DMS114 treated with DMSO at 0.1 percent for 48 hours (cell line): ENCODE data around the gene LIMS1.
"Not testable (repeated sequence)": the region's sequence is repeated elsewhere in the genome, so short reads cannot be mapped to it uniquely, and the experiment has no call there.

Experiments
- DNase-seq: peaks from one replicate; lab custom pipeline; 2025; ENCODE audit not compliant: unreplicated experiment; lab: John Stamatoyannopoulos, UW

LIMS1 gene

DNA sequence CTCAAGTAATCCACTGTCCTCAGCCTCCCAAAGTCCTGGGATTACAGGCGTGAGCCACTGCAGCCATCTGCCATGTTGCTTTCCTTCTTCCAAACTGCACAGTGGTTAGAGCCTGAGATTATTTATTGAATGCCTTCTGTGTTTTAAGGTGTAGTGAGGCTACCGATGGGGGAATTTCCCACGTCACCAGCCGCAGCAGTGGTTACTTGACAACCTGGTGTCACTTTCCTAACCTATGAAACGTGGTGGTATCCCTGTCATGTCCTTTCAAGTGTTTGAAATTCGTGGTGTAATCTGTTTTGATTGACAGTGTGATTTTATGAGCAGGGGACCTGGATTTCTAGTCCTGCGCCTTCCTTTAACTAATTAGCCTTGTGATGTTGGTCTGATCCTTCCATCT, 124.3 kb downstream of the LIMS1 start:
- not testable (repeated sequence) for DNase-seq

DNA sequence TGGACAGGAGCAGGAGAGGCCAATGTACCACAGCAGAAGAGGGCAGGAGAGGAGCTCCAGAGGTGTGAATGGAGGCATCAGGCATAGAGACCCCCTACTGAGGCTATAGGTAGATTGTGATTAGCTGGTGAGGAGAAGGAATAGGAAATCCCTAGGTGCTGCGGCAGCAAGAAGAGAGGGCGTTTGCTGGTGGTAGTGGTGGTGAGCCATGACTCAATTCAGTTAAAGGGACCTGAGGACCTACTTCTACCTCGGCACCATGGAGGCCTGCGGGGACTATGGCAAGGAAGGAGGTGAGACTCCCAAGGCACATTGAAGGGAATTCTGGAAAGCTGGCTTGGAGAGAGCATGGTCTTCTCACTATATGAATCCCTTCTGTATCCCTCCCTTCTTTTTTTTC, 127.2 kb downstream of the LIMS1 start:
- not testable (repeated sequence) for DNase-seq

DNA sequence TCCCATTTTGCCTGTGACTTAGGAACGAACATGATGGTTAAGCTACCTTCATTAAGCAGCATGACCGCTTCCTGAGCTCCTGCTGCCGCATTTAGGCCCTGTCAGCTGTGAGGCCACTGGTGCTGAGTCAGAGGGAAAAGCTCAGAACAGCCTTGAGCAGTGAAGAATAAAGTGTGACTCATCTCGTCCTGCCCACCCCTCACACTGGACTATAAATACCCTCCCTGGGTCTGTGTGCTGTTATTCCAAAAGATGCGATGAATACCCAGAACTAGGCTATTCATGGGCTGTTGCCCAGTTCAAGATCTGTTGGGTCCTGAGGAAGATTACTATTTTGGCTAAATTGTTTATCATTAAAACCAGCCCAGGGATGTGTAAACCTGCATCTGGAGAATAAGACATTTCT, 127.9 kb downstream of the LIMS1 start:
- DNase-seq = not testable (repeated sequence)

DNA sequence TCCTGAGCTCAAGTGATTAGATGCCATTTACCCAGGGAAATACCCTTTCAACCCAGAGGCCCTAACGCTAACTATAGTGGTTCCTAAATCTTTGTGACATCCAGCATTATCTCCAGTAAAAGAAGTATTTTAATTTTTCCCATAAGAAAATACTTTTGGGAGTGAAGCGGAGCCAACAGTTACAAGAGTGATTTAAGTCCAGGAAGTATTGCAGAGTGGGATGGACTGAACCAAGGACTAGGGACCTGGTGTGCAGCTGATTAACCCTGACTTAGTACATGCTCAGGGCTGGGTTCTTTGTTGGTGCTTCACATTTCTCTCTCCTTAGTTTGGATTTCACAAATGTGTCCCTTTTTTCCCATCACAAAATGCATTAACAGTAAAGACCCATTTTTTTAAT, 129.1 kb downstream of the LIMS1 start:
- DNase-seq = not testable (repeated sequence)

DNA sequence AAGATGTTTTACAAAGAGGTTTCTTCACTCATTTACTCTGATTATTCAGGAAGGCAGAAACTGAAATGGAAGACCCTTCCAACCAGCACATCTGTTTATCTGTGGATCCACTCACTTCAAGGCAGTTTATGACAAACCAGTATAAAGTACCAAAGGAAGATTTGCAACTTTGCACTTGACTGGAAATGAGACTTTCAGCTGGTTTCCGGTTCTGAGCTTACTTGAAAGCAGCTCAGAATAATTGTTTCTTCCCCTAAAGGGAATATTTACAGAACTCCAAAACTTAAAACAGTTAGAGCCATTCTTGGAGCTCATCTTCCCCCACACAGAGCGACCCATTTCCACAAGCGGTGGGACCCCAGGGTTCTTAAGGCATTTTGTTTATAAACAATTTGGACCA, 129.8 kb downstream of the LIMS1 start:
- DNase-seq = not testable (repeated sequence)

DNA sequence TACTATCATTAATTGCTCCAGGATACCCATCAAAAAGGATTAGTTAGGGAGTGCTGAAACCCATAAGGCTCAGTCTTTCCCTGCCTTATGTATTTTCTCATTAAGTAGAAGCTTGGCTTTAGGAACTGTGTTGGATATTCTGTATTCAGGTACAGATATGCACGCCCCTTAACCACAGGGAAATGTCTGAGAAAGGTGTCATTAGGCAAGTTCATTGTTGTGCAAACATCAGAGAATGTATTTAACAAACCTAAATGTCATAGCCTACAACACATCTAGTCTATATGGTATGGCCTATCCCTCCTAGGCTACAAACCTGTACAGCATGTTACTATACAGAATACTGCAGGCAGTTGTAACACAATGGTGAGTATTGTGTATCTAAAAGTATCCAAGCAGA, 130.7 kb downstream of the LIMS1 start:
- DNase-seq = not testable (repeated sequence)

DNA sequence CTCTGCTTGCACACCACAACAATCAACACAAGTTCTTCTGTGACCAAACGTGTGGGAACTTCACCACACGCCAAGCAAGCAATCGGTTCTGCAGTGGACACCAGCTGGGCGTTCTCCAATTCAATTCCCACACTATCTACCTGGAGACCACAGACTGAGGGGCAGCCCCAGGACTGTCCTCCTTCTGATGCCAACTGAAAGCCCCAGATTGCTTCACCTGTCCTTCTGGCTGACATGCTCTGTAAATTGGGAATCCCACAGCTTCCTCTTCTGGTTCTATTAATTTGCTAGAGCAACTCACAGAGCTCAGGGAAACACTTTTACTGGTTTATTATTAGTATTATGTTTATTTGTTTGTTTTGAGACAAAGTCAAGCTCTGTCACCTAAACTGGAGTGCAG, 131.7 kb downstream of the LIMS1 start:
- DNase-seq = not testable (repeated sequence)

DNA sequence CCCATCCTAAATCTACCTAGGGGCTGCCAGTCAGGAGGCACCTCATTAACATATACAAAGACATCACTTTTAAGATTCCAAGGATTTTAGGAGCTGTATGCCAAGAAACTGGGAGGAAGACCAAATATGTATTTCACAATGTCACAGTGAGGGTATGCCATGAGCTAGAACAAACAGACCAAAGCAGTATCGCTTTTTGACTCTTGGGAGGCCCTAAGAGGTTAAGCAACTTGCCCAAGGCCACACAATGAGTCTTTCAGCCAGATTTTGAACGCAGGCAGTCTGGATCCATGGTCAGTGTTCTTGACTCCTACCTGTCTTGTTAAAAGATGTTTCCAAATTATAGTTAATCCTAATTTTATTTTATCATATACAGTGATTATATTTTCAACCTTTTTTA, 132.9 kb downstream of the LIMS1 start:
- DNase-seq = not testable (repeated sequence)

DNA sequence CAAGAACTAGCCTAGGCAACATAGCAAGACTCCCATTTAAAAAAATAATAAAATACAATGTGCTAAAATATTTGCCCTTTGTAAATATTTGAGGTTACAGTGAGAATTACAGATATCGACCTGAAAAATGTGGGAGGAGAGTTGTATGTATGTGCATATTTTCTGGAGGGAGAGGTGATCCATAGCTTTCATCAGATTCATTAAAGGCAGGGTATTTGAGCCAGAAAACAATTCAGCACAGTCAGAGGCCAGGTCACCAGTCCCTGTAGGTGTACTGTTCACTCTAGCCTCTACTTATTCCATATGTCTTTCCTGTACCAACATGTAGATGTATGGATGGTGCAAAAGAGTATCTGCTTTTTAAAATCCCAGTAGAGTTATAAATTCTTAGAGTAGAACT, 136.0 kb downstream of the LIMS1 start:
- not testable (repeated sequence) for DNase-seq

DNA sequence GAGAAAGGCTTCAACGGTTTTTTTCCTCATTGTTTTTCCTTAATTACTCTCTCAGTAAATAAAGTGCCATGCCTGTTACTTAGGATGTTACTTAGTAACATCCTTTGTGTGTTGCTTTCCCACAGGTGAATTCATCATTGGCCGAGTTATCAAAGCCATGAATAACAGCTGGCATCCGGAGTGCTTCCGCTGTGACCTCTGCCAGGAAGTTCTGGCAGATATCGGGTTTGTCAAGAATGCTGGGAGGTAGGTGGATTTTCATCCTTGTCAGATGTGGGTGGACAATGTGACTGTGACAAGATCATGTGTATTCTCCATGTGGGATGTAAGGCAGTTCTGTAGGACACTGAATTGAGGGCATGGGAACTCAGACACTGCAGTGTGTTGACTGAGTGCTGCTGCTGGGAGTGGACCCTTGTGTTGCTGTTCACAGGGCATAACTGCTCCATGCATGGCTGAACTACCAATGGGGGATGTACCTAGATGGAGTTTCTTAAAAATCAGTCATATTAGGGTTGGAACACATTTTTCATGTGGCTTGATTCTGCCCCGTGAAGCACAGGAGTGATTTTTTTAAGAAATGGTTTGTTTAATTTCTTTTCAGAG, 138.0 kb downstream of the LIMS1 start:
- DNase-seq = not testable (repeated sequence)

DNA sequence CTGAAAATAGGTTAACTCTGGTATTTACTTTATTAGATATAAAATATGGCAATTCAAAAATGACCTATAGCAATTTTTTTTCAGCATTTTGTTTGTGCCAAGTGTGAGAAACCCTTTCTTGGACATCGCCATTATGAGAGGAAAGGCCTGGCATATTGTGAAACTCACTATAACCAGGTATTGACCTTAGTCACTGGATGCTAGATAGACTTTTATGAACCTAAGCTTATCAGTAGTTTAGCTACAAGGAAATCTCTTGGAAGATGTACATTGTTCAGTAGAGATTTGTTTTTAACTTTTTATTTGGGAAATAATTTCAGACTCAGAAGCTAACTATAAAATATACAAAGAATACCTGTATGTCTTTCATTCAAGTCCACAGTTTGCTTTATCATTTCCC, 142.3 kb downstream of the LIMS1 start:
- DNase-seq = not testable (repeated sequence)

DNA sequence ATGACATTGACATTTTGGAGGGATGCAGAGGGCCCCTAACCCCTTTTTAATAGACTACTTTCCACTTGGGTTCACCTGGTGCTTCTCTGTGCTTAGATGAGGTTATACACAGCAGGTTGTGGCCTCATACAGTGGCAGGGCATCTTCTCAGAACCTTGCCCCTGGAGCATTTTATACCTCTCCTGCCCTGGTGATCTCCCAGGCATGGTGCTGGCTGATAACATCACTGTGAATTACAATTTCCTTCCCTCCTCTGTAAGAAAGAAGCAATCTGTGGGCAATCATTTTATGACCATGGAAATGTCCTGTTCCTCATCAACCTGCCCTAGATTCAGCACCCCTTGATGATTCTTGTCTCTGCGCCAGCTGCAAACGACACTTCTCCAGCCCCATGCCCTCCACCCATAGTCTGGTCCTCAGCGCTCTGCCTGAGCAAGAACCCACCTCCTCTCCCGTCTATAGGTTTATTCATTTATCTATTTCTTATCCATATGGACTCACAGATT, 143.0 kb downstream of the LIMS1 start:
- not testable (repeated sequence) for DNase-seq

DNA sequence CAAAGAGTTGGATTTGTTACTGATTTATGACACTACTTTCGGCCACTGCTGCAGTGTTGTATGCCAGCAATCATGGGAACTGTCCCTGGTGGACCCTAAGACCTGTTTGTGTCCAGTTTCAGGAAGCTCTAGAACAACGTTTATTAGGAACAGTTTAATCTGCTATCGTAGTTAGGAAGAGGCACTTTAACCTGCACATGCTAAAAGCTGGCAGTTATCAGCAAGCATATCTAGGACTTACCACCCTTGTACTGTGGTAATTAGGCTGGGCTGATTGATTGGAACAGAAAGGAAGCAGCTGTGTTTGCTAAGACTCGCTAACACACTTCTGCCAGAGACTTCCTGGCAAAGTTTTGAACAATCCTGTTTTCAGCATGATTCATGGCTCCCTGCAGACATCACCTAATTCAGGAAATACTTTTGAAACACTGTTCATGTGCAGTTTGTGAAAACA, 144.0 kb downstream of the LIMS1 start:
- not testable (repeated sequence) for DNase-seq

DNA sequence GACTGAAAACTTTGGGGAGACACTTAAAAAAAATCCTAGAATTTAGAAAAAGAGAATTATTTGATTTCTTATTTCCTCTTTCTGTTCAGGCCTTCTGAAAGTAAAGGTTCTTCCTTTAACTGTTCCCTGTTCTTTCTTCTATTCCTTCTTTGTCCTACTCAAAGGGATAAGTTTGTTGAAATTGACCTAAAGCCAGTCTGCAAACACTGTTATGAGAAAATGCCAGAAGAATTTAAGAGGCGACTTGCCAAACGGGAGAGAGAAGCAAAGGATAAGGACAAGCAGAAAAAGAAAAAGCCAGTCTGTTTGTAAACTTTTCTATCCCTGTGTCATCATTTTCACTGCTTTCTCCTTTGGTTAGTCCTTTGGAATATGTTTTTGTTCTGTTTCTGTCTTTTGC, 146.5 kb downstream of the LIMS1 start:
- not testable (repeated sequence) for DNase-seq

DNA sequence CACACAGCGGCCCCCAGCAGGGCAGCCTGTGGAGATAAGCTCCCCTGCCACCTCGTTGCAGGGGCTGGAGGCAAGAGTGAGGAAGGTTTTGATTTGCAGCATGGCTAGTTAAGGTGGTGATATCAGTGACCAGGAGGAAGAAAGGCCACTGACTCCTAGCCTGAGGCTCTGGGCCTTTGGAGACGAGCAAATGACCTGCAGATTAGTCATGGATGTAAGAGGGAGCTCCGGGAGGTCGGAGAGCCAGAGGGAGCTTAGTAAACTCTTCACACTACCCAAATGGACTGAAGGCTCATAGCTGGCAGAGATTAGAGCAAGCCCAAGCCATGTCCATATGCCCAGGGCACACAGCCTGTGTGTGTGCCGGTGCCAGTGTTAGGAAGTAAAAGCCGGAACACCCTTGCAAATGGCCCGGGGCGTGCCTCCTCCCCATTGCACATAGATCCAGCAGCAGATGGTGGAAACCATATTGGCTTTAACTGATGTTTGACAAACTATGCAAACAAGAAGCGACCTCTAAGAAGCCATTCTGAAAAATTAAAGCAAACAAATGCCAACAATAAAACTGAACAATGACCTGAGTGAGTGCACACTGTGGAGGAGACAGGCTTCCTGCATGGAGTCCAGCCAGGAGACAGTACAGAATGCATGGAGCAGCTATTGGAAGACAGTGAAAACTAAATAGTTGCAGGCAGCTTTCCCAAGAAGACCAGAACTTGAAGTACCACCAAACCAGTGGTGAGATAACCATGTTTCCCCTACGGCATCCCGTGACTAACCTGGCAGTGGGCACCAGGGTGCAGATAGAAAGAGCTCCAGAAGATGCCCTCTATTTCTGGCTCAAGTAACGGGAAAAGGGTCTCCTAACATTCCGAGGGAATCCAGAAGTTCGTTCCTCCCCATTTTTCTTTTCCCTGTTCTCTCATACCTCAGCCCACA, 154.8 kb downstream of the LIMS1 start:
- DNase-seq = not testable (repeated sequence)

DNA sequence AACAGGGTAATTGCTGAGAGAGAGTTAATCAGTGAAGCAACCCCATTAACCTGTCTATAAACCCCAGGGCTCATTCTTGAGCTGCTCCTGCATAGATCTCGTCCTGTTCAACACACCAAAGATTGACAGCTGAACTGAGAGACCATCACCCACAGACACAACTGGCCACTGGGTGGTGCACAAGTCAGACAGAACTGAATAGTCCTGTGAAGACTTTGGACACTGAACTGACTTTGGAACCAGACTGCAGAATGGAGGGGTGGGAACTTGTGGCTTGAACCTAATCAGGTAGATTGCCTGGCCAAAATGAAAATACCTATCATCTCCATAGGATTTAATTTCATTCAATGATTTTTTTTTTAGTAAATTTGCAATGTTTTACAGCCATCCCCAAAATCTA, 155.7 kb downstream of the LIMS1 start:
- not testable (repeated sequence) for DNase-seq

DNA sequence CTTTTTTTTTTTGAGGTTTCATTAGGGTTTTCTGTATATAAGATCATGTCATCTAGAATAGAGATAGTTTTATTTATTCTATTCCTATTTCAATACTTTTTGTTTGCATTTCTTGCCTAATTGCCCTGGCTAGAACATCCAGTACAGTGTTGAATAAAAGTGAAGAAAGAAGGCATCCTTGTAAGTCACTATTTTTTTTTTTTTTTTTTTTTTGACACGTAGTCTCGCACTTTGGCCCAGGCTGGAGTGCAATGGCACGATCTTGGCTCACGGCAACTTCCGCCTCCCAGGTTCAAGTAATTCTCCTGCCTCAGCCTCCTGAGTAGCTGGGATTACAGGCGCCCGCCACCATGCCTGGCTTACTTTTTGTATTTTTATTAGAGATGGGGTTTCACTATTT, 157.2 kb downstream of the LIMS1 start:
- no peak for DNase-seq

DNA sequence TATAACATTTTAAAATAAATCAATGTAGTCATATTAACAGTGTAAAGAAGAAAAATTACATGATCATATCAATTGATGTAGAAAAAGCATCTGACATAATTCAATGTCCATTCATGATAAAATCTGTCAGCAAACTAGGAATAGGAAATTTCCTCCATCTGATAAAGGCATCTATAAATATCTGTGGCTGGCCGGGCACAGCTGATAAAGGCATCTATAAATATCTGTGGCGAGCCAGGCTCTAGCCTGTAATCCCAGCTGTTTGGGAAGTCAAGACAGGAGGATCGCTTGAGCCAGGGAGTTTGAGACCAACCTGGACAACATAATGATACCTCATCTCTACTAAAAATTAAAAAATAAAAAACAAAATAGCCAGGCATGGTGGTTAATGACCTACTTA, 166.9 kb downstream of the LIMS1 start:
- DNase-seq = no peak

DNA sequence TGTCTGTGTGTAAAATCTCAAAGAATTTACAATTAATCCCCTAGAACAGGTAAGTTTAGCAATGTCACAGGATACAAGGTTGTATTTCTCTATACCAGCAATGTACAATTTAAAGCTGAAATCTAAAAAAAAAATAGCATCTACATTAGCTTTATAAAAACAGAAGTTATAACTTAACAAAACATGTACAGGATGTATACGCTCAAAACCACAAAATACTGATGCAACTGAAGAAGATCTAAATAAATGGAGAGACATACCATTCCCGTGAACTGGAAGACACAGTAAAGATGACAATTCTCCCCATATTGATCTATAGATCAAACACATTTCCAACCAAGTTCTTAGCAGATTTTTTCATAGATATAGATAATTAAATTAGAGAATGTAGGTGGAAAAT, 167.5 kb downstream of the LIMS1 start:
- no peak for DNase-seq

DNA sequence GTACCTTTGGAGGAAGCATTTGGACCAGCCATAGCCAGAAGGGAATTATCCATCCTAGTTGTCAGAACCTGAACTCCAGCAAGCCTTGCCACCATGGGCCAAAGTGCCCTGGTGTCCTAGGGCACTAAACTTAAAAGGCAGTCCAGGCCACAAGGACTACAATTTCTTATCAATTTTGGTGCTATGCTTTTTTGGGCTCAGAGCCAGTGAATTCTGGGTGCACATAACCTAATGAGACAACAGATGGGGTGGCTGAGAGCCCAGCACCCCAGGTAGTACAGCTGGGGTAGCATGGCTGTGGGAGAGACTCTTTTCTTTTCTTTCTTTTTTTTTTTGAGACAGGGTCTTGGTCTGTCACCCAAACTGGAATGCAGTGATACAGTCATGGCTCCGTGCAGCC, 170.6 kb downstream of the LIMS1 start:
- DNase-seq = no peak

DNA sequence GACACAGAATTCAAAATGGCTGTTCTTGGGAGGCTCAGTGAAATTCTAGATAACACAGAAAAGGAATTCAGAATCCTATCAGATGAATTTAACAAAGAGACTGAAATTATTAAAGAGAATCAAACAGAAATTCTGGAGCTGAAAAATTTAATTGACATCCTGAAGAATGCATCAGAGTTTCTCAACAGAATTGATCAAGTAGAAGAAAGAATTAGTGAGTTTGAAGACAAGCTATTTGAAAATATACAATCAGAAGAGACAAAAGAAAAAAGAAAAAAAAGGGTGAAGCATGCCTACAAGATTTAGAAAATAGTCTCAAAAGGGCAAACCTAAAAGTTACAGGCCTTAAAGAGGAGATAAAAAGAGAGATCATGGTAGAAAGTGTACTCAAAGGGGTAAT, 173.0 kb downstream of the LIMS1 start:
- DNase-seq = no peak

DNA sequence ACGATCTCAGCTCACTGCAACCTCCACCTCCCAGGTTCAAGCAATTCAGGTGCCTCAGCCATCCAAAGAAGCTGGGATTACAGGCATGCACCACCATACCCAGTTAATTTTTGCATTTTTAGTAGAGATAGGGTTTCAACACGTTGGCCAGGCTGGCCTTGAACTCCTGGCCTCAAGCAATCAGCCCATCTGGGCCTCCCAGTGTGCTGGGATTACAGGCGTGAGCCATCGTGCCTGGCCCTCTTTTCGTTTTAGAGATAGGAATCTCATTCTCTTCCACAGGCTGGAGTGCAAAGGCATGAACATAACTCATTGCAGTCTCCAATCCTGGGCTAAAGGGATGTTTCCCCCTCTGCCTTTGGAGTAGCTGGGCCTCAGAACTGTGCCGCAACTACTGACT, 182.7 kb downstream of the LIMS1 start:
- not testable (repeated sequence) for DNase-seq
